Prostate gland (tissue), 2 donors: ENCODE data around the gene ADAM10. TPM values are rescaled to one million over a fixed set of nuclear protein-coding genes. Genes with fewer than 3 reads are reported as not detected.

Experiments
- DNase-seq: peaks from one replicate; pipeline ENCODE4 v3.0.0-alpha.2; 2019; ENCODE audit warnings: low spot score
- H3K27ac ChIP-seq, 2 donors: fragments of 200-600 bp; sonication (generic); 2 replicates each; pipeline ENCODE4 v1.5.1; 2017 to 2019
- H3K27me3 ChIP-seq: fragments of 200-600 bp; sonication (generic); replicated peaks from 2 replicates; pipeline ENCODE4 v1.5.1; 2019; ENCODE audit not compliant: insufficient read depth
- H3K36me3 ChIP-seq, 2 donors: fragments of 200-600 bp; sonication (generic); 1 replicate in 1 of 2; 2 replicates in 1 of 2; pipeline versions ENCODE4 v1.5.1 to v1.8.1; 2017 to 2019
- H3K4me1 ChIP-seq: fragments of 200-600 bp; sonication (generic); replicated peaks from 2 replicates; pipeline ENCODE4 v1.5.1; 2019
- H3K4me3 ChIP-seq, 2 donors: fragments of 200-600 bp; sonication (generic); 2 replicates each; pipeline ENCODE4 v1.5.1; 2017 to 2019
- H3K9me3 ChIP-seq: fragments of 200-600 bp; sonication (generic); 2 replicates; pipeline ENCODE4 v1.5.1; 2017
- POLR2A ChIP-seq: fragments of 450-650 bp; IDR thresholded peaks from one replicate; pipeline ENCODE4 v1.6.1; 2016; ENCODE audit warnings: antibody characterized with exemption, mild to moderate bottlenecking
- POLR2AphosphoS5 ChIP-seq: sonication (generic); formaldehyde crosslinking; IDR thresholded peaks from one replicate; pipeline ENCODE4 v1.6.1; 2017; ENCODE audit warnings: antibody characterized with exemption
- WGBS: methylation state at CpG from one replicate; pipeline ENCODE4 v1.1.5; 2018; 5-methylcytosine and 5-hydroxymethylcytosine counted together
- intact Hi-C: fragments of 100-400 bp; cut with DNase I; formaldehyde crosslinking; loops from one replicate; pipeline ENCODE4 v1.14.2; 2022
- total RNA-seq, 2 donors: library from RNA; depleted of rRNA; stranded (reverse); fragments of >200 nt; gene quantifications; one replicate each; pipeline ENCODE4 v1.1.0, GENCODE V29; 2016
- TF ChIP-seq, protein P1 (sequence below), 4 experiments: fragments of 200-600 bp in 2 of 4; fragments of 450-650 bp in 2 of 4; sonication (generic) in 2 of 4; IDR thresholded peaks; 1 replicate in 3 of 4; 2 replicates in 1 of 4; pipeline ENCODE4 v1.5.1; 2016 to 2019; ENCODE audit warnings: antibody characterized with exemption in 4 of 4, mild to moderate bottlenecking in 2 of 4, moderate library complexity in 2 of 4

The ADAM10 gene
- total RNA-seq, 2 donors from 2014 or later = 74.4 to 95.0 TPM

DNA sequence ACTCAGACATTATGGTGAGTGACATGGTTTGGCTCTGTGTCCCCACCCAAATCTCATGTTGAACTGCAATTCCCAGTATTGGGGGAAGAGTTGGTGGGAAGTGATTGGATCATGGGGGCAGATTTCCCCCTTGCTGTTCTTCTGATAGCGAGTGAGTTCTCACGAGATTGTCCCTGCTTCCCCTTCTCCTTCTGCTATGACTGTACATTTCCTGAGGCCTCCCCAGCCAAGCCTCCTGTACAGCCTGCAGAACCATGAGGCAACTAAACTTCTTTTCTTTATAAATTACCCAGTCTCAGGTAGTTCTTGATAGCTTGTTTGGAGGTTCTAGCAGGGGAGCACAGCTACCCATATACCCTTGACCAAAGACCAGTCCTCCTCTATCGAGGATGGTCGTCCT, 45.9 kb downstream of the ADAM10 start:
- no peak for TF ChIP-seq POLR2AphosphoS5
- TF ChIP-seq, protein P1, sequence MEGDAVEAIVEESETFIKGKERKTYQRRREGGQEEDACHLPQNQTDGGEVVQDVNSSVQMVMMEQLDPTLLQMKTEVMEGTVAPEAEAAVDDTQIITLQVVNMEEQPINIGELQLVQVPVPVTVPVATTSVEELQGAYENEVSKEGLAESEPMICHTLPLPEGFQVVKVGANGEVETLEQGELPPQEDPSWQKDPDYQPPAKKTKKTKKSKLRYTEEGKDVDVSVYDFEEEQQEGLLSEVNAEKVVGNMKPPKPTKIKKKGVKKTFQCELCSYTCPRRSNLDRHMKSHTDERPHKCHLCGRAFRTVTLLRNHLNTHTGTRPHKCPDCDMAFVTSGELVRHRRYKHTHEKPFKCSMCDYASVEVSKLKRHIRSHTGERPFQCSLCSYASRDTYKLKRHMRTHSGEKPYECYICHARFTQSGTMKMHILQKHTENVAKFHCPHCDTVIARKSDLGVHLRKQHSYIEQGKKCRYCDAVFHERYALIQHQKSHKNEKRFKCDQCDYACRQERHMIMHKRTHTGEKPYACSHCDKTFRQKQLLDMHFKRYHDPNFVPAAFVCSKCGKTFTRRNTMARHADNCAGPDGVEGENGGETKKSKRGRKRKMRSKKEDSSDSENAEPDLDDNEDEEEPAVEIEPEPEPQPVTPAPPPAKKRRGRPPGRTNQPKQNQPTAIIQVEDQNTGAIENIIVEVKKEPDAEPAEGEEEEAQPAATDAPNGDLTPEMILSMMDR (IDR thresholded peaks at IDR 0.05) = no peak
- no peak for TF ChIP-seq POLR2A

DNA sequence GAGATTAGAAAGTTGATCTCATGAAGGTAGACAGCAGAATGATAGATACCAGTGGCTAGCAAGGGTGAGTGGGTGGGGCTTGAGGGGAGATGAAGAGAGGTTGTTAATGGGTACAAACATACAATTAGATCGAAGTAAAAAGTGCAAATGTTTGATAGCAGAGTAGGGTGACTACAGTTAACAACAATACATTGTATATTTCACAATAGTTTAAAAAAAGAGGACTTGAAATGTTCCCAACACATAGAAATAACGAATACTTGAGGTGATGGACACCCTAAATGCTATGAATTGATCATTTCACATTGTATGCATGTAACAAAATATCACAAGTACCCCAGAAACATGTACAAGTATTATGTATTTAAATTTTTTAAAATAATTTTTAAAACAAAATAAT, 47.3 kb downstream of the ADAM10 start:
- Histone ChIP-seq H3K27me3 (no peaks in the 10 kb centered on the region), H3K4me3 (no peak overlapping the region), H3K36me3 (no peaks in the 10 kb centered on the region), H3K9me3 (no peaks in the 10 kb centered on the region), H3K27ac (no peak overlapping the region), H3K4me1 (no peaks in the 10 kb centered on the region)
- intact Hi-C loops = no loop called here
- TF ChIP-seq POLR2AphosphoS5 (no peak), POLR2A (no peak)
- TF ChIP-seq, protein P1 (IDR thresholded peaks at IDR 0.05) = no peak
- no peak for DNase-seq
- WGBS = 88% methylated on average over 2 of the region's 2 CpGs

More for the DNA sequence above, 45.9 kb downstream of the ADAM10 start:
- no peaks in the 10 kb centered on the region for H3K4me1 ChIP-seq
- H3K27me3 ChIP-seq = no peaks in the 10 kb centered on the region
- intact Hi-C loops = no loop called here
- H3K36me3 ChIP-seq = no peaks in the 10 kb centered on the region
- 92% methylated on average over 4 of the region's 4 CpGs for WGBS
- H3K27ac ChIP-seq = no peak overlapping the region
- DNase-seq = no peak
- H3K9me3 ChIP-seq = no peaks in the 10 kb centered on the region
- no peak overlapping the region for H3K4me3 ChIP-seq

DNA sequence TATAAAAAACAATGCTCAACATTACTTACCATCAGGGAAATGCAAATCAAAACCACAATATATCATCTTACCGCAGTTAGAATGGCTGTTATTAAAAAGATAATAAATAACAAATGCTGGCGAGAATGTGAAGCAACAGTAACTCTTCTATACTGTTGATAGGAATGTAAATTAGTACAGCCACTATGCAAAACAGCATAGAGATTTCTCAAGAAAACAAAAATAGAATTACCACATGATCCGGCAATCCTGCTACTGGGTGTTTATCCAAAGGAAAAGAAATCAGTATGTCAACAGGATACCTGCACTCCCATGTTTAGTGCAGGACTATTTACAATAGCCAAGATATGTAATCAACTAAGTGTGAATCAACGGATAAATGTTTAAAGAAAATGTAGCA, 48.1 kb downstream of the ADAM10 start:
- no peak for TF ChIP-seq POLR2AphosphoS5
- Histone ChIP-seq H3K27ac (no peak overlapping the region), H3K27me3 (no peaks in the 10 kb centered on the region), H3K4me1 (no peaks in the 10 kb centered on the region), H3K4me3 (no peak overlapping the region), H3K9me3 (no peaks in the 10 kb centered on the region), H3K36me3 (no peaks in the 10 kb centered on the region)
- intact Hi-C loops = no loop called here
- no peak for DNase-seq
- 84% methylated on average over 4 of the region's 4 CpGs for WGBS

DNA sequence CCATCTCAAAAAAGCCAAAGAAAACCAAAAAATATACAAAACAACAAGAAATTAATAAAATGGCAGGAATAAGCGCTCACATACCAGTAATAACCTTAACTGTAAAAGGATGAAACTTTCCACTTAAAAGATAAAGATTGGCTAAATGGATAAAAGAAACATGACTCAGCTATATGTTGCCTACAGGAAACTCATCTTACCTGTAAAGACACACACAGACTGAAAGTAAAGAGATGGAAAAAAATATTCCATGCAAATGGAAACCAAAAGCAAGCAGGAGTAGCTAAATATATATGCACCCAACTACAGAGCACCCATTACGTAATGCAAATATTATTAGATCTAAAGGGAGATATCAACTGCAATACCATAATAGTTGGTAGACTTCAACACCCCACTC, 49.7 kb downstream of the ADAM10 start:
- no peak for DNase-seq
- WGBS = 91% methylated on average over 2 of the region's 2 CpGs
- Histone ChIP-seq H3K4me1 (no peaks in the 10 kb centered on the region), H3K27me3 (no peaks in the 10 kb centered on the region), H3K4me3 (no peak overlapping the region), H3K36me3 (no peaks in the 10 kb centered on the region), H3K9me3 (no peaks in the 10 kb centered on the region), H3K27ac (no peak overlapping the region)
- intact Hi-C loops = no loop called here
- TF ChIP-seq, protein P1 (IDR thresholded peaks at IDR 0.05) = no peak
- no peak for TF ChIP-seq POLR2AphosphoS5
- no peak for TF ChIP-seq POLR2A

DNA sequence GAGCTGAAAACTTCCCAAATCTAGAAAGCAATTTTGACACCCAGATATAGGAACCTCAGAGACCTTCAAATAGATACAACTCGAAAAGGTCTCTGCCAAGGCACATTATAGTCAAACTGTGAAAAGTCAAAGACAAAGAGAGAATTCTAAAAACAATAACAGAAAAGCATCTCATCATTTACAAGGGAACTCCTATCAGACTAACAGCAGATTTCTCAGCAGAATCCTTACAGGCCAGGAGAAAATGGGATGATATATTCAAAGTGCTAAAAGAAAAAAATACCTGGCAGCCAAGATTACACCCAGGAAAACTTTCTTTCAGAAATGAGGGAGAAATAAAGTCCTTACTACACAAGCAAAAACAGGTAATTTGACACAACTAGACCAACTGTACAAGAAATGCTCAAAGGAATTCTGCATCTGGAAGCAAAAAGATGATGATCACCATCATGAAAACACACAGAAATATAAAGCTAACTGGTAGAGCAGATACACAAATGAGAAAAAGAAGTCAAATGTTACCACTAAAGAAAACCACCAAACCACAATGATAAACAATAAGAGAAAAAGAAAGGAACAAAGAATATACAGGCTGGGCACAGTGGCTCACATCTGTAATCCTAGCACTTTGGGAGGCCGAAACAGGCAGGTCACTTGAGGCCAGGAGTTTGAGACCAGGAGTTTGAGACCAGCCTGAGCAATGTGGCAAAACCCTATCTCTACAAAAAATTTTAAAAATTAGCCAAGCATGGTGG, 50.4 kb downstream of the ADAM10 start:
- TF ChIP-seq, protein P1 (IDR thresholded peaks at IDR 0.05) = no peak
- TF ChIP-seq POLR2AphosphoS5 (no peak), POLR2A (no peak)
- Histone ChIP-seq H3K9me3 (no peaks in the 10 kb centered on the region), H3K4me3 (no peak overlapping the region), H3K27ac (no peak overlapping the region), H3K36me3 (no peaks in the 10 kb centered on the region), H3K4me1 (no peaks in the 10 kb centered on the region), H3K27me3 (no peaks in the 10 kb centered on the region)
- intact Hi-C loops = no loop called here
- WGBS = 95% methylated on average over 2 of the region's 2 CpGs
- no peak for DNase-seq
